Activated naive CD4-positive, alpha-beta T cell treated with anti-CD3 and anti-CD28 coated beads for 36 hours (primary cell): Measurements from ENCODE around the gene STXBP4. TPM values are rescaled to one million over a fixed set of nuclear protein-coding genes. Genes with fewer than 3 reads are reported as not detected.

Source experiments
- CTCF ChIA-PET: fragments of 350-600 bp; sonication (Branson Sonifier 250); formaldehyde crosslinking; loops from one replicate; lab custom pipeline; 2021; ENCODE audit warnings: antibody characterized with exemption; lab: Charles Lee
- DNase-seq: peaks from one replicate; pipeline ENCODE4 v3.0.0-alpha.2; 2020
- H3K27ac Mint-ChIP-seq: one replicate; pipeline ENCODE4 v1.8.0; 2021; ENCODE audit warnings: mild to moderate bottlenecking, mixed read lengths
- H3K27me3 Mint-ChIP-seq: one replicate; pipeline ENCODE4 v1.8.0; 2021; ENCODE audit warnings: low read depth, mixed read lengths
- H3K36me3 Mint-ChIP-seq: one replicate; pipeline ENCODE4 v1.8.0; 2021; ENCODE audit warnings: low read depth, mixed read lengths
- H3K4me1 Mint-ChIP-seq: one replicate; pipeline ENCODE4 v1.8.0; 2021; ENCODE audit warnings: low read depth, mixed read lengths
- H3K4me3 Mint-ChIP-seq: one replicate; pipeline ENCODE4 v1.8.0; 2021; ENCODE audit warnings: mild to moderate bottlenecking, moderate library complexity, mixed read lengths
- H3K9me3 Mint-ChIP-seq: one replicate; pipeline ENCODE4 v1.8.0; 2021; ENCODE audit warnings: mixed read lengths
- intact Hi-C: fragments of 100-400 bp; cut with micrococcal nuclease; formaldehyde crosslinking; loops from one replicate; pipeline ENCODE4 v1.15.1; 2023
- total RNA-seq, 2 experiments: library from RNA; stranded (reverse); gene quantifications; one replicate each; pipeline ENCODE4 v1.2.3, GENCODE V29; 2021

The STXBP4 gene
- total RNA-seq, 2 experiments from 2014 or later = 4.5 to 5.3 TPM

DNA sequence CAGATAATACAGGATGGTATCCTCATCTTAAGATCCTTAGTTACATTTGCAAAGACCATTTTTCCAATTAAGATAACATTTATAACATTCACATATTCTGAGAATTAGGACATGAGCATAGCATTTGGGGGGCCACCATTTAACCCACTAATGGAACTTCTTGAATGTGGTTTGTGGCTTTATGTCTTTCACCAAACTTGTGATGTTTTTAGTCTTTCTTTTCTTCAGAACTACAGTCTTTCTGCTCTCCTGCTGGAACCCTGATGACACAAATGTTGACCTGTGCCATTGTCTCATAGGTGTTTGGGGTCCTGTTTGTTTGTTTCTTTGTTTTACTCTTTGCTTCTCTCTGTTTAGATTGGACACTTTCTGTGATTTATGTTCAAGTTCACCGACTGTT is 23.3 kb upstream of the STXBP4 start:
- Mint-ChIP-seq H3K27ac (no peak overlapping the region), H3K4me1 (no peaks in the 10 kb centered on the region)
- CTCF ChIA-PET = no interaction called here

DNA sequence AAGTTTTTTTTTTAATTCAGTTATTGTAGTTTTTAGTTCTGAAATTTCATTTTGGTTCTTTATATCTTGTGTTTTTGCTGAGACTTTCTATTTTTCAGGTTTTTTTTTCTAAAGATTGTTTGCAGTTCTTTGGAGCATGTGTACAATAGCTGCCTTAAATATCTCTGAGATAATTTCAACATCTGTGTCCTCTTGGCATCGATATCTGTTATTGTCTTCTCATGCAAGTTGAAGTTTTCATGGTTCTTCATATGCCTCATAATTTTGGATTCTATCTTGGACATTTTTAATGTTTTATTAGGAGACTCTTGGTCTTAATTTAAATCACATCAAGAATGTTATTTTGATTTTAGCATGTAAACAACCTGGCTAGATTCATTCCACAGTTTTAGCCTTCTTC is 22.9 kb upstream of the STXBP4 start:
- intact Hi-C loops = no loop called here
- DNase-seq = no peak
- no peak overlapping the region for H3K4me3 Mint-ChIP-seq
- no peaks in the 10 kb centered on the region for H3K36me3 Mint-ChIP-seq
- peaks cover 7% of the 10 kb centered on the region for H3K27me3 Mint-ChIP-seq
- H3K27ac Mint-ChIP-seq = no peak overlapping the region
- no peaks in the 10 kb centered on the region for H3K4me1 Mint-ChIP-seq
- no peaks in the 10 kb centered on the region for H3K9me3 Mint-ChIP-seq
- CTCF ChIA-PET = no interaction called here

More for the DNA sequence above, 23.3 kb upstream of the STXBP4 start:
- no peak for DNase-seq
- intact Hi-C loops = no loop called here
- Mint-ChIP-seq H3K9me3 (no peaks in the 10 kb centered on the region), H3K27me3 (peaks cover 7% of the 10 kb centered on the region), H3K4me3 (no peak overlapping the region), H3K36me3 (no peaks in the 10 kb centered on the region)

DNA sequence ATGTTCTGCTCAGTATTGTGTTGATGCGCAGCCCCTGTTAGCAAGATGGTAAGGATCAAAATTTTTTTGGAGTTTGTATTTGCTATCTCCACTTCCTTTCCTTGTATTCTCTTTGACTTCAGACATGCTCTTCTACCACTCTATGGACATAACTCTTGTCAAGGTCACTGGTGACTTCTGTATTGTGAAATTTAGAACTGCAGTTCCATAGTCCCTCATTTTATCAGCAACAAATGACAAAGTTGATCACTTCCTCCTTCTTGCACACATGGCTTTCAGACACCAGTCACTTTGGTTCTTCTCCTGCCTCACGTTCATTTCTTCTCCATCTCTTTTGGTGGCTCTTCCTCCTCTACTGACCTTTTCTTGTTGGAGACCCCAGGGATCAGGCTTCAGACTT is 21.2 kb upstream of the STXBP4 start:
- H3K27me3 Mint-ChIP-seq = peaks cover 7% of the 10 kb centered on the region
- intact Hi-C loops = no loop called here
- no peaks in the 10 kb centered on the region for H3K4me1 Mint-ChIP-seq
- H3K9me3 Mint-ChIP-seq = no peaks in the 10 kb centered on the region
- no peak overlapping the region for H3K27ac Mint-ChIP-seq
- no peak overlapping the region for H3K4me3 Mint-ChIP-seq
- peaks cover 5% of the 10 kb centered on the region for H3K36me3 Mint-ChIP-seq
- DNase-seq = no peak
- CTCF ChIA-PET = no interaction called here

DNA sequence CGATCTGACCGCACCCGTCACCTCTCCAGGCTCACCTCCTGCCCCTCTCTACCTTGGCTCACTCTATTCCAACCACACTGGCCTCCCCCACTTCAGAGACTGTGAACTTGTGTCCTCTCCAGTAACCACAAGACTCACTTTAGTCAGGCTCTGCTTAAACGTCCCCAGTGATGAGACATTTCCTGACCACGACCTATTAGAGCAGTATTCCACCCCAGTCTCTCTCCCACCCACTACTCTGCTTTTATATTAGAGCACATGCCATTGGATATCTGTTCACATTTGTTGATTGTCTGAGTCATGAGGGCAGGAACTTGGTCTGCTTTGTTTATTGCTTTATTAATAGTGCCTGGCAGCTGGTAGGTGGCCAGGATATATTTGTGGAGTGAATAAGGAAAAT is 20.2 kb upstream of the STXBP4 start:
- intact Hi-C loops = no loop called here
- Mint-ChIP-seq H3K27me3 (peaks cover 7% of the 10 kb centered on the region), H3K4me1 (no peaks in the 10 kb centered on the region), H3K36me3 (peaks cover 8% of the 10 kb centered on the region), H3K4me3 (no peak overlapping the region), H3K9me3 (no peaks in the 10 kb centered on the region), H3K27ac (no peak overlapping the region)
- DNase-seq = no peak
- CTCF ChIA-PET = no interaction called here

DNA sequence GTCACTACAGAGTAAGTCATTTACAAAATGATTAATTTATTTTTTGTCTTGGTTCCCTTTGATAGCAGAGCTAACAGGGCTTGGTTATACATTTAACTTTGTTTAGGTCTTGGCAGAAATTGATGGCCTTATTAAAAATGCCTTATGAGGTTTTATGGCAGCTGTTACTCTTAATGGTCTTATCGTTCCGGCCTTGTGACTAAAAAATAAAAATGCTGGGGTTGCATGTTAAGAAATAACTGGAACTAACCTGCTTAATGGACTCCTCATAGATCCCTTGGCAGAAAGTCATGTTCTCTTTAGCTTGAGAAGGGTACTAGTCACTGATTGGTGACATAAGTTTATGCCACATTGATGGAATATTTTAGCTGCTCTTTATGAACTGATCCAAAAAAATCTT is 18.4 kb upstream of the STXBP4 start:
- CTCF ChIA-PET = no interaction called here
- H3K27me3 Mint-ChIP-seq = peaks cover 7% of the 10 kb centered on the region
- no peak overlapping the region for H3K4me3 Mint-ChIP-seq
- H3K27ac Mint-ChIP-seq = no peak overlapping the region
- intact Hi-C loops = no loop called here
- H3K9me3 Mint-ChIP-seq = no peaks in the 10 kb centered on the region
- H3K36me3 Mint-ChIP-seq = peaks cover 8% of the 10 kb centered on the region
- H3K4me1 Mint-ChIP-seq = no peaks in the 10 kb centered on the region
- no peak for DNase-seq

DNA sequence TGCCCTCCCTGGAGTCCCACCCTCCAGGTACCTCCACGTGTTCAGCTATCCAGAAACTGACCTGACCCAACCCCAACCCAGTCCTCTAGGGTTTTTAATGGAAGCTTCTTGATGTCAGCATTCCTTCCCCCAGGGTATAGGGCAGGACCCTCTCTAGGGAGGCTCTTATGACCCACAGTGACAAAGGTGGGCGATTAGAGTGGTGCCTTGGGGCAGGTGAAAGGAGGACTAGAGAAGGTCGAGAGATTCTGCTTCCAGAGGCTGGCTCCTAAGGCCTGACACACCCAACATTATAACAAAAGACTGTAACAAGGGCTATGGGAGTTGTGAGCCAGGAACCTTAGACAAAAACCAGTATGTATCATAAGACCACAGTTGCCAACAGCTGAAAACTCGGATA is 17.3 kb upstream of the STXBP4 start:
- no peak for DNase-seq
- intact Hi-C loops = no loop called here
- Mint-ChIP-seq H3K9me3 (no peaks in the 10 kb centered on the region), H3K4me1 (no peaks in the 10 kb centered on the region), H3K27me3 (peaks cover 4% of the 10 kb centered on the region), H3K4me3 (no peak overlapping the region), H3K36me3 (peaks cover 8% of the 10 kb centered on the region), H3K27ac (no peak overlapping the region)
- CTCF ChIA-PET = no interaction called here

DNA sequence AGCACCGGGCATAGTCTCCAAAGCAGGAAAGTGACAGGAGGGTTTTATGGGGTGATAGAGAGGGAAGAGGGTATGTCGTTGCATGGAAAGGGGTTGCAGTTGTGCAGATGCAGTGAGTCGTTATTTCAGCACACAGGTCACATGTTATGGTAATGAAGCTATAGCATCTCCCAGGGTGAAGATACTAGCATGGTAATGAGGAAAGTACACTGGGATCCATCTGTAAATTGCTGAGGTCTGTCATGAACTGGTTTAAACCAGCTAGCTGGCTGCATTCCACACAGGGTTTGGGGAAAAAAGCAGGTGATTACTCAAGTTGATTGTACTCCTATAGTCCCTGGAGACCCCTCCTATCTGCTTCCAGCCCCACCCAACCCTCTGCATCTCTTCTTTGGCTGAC is 11.8 kb upstream of the STXBP4 start:
- Mint-ChIP-seq H3K27ac (no peak overlapping the region), H3K4me1 (no peaks in the 10 kb centered on the region), H3K27me3 (no peaks in the 10 kb centered on the region), H3K36me3 (peaks cover 20% of the 10 kb centered on the region), H3K4me3 (no peak overlapping the region), H3K9me3 (no peaks in the 10 kb centered on the region)
- intact Hi-C loops = no loop called here
- CTCF ChIA-PET = interaction anchor here (0.6 kb wide), 1 partner anchor 308 kb away, joined by 3 read pairs; no protein-coding TSS in a partner anchor
- no peak for DNase-seq

DNA sequence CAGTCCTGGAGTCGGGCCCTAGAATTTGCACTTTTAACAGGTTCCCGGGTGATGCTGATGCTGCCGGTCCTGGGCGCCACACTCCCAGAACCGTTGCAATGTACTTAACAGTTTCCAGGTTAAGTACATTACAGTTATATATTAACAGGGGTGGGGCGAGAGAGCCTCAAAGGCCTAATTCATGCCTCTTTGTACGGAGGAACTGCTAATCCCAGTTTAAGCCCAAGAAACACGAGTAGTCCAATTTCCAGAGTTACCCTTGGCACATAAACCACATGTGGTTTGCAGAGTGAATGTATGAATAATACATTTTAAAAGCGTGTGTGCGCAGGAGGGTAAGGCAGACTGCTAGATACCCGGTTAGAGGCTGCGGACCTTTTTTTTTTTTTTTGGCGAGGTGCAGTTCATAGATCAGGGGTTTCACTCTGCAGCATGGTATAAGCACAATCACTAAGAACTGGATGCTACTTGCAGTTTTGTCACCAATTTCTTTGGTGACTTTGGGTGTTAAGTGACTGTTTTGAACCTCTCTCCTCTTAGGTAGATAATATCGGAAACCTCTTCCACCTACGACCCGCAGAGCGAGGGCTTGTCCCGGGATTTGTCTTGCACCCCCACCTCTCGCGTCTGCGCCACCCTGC is 824 bp upstream of the STXBP4 start:
- DNase-seq = peak; percentile 55

DNA sequence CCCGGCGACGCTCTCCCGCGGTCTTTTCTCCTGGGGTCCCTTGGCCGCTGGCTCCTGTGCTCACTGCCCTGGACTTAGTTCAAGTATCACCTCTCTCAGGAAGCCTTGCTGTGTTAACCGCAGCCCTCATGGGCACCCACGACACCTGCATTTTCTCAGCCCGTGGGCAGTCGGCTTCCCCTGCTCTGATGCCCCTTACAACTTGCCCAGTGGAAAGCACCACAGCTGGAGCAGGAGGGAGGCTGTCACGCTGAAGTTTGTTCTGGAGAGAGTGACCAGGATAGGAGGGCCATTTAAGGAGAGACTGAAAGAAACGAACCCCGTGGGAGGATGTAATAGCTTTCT is 395 bp downstream of the STXBP4 start:
- intact Hi-C loops = loop anchor here (1.0 to 5.0 kb wide), 7 partner anchors 69 to 763 kb away; partner anchors contain the start of genes HLF and TOM1L1
- H3K36me3 Mint-ChIP-seq = no peaks in the 10 kb centered on the region
- peaks cover 20% of the 10 kb centered on the region for H3K4me1 Mint-ChIP-seq
- H3K27ac Mint-ChIP-seq = no peak overlapping the region
- no peak overlapping the region for H3K4me3 Mint-ChIP-seq
- H3K9me3 Mint-ChIP-seq = no peaks in the 10 kb centered on the region
- H3K27me3 Mint-ChIP-seq = no peaks in the 10 kb centered on the region
- CTCF ChIA-PET = interaction anchor here (1.9 kb wide), 1 partner anchor 25 kb away, joined by 6 read pairs; no protein-coding TSS in a partner anchor
- DNase-seq = peak; percentile 34

More for the DNA sequence above, 824 bp upstream of the STXBP4 start:
- Mint-ChIP-seq H3K36me3 (no peaks in the 10 kb centered on the region), H3K27me3 (no peaks in the 10 kb centered on the region), H3K9me3 (no peaks in the 10 kb centered on the region), H3K4me1 (peaks cover 20% of the 10 kb centered on the region), H3K4me3 (no peak overlapping the region), H3K27ac (no peak overlapping the region)
- CTCF ChIA-PET = interaction anchor here (0.7 kb wide), 1 partner anchor 323 kb away, joined by 3 read pairs; no protein-coding TSS in a partner anchor
- intact Hi-C loops = loop anchor here (1.0 to 5.0 kb wide), 7 partner anchors 67 to 765 kb away; partner anchors contain the start of genes HLF and TOM1L1

DNA sequence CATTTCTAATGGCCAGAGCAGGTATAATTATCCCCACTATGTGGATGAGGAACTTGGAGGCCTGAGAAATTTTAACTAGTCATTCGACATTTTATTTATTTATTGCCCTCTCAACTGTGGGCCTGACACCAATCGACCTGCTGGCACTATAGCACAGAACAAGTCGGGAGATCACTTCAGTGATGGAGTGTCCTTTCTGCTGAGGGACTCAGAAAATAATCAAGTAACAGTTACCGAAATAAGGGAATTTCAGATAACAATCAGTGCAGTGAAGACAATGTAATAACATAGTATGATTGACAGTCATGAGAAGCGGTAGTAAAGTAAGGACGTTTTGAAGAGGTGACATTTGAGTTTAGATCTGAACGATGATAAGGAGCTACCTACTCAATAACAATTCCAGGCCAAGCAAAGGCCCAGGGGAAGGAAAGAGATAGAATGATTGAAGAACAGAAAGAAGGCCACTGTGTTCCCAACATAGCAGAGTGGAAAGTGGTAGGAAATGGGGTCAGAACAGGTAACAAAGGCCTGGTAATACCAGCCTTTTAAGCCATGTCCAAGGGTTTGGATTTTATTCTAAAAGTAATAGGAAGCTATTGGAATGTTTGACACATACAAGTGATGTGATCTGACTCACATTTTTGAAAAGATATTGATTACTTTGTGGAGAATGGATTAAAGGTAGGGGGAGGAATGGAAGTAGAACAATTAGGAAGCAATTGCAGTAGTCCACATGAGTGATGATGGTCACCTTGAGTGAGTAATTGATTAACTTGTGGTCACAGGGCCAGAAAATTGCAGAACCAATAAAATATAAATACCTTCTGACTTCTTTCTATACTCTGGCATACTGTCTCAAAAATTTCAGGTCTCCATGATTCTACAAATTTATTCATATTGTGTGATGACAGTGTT is 1.4 kb downstream of the STXBP4 start:
- DNase-seq = no peak
- H3K4me3 Mint-ChIP-seq = no peak overlapping the region
- no peak overlapping the region for H3K27ac Mint-ChIP-seq
- peaks cover 20% of the 10 kb centered on the region for H3K4me1 Mint-ChIP-seq
- no peaks in the 10 kb centered on the region for H3K9me3 Mint-ChIP-seq
- no peaks in the 10 kb centered on the region for H3K36me3 Mint-ChIP-seq
- CTCF ChIA-PET = interaction anchor here (1.9 kb wide), 1 partner anchor 24 kb away, joined by 6 read pairs; no protein-coding TSS in a partner anchor
- H3K27me3 Mint-ChIP-seq = no peaks in the 10 kb centered on the region
- intact Hi-C loops = loop anchor here (2.0 to 5.0 kb wide), 2 partner anchors 295 to 762 kb away; partner anchors contain the start of gene HLF

DNA sequence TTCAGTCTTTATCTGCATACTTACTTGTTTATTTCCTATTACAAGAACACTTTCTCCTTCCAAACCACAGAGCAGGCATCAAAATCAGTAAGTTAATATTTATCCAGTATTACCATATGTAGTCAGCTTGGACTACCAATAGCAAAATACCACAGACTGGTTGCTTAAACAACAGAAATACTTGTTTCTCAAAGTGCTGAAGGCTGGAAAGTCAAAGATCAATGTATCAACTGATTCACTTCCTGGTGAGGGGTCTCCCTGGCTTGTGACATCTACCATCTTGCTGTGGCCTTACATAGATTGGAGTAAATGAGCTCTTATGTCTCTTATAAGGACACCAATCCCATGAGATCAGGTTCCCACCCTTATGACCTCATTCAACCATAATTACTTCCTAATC is 2.6 kb downstream of the STXBP4 start:
- Mint-ChIP-seq H3K27ac (no peak overlapping the region), H3K27me3 (no peaks in the 10 kb centered on the region), H3K4me1 (peaks cover 18% of the 10 kb centered on the region), H3K9me3 (no peaks in the 10 kb centered on the region), H3K36me3 (no peaks in the 10 kb centered on the region), H3K4me3 (no peak overlapping the region)
- CTCF ChIA-PET = no interaction called here
- intact Hi-C loops = no loop called here
- DNase-seq = no peak

DNA sequence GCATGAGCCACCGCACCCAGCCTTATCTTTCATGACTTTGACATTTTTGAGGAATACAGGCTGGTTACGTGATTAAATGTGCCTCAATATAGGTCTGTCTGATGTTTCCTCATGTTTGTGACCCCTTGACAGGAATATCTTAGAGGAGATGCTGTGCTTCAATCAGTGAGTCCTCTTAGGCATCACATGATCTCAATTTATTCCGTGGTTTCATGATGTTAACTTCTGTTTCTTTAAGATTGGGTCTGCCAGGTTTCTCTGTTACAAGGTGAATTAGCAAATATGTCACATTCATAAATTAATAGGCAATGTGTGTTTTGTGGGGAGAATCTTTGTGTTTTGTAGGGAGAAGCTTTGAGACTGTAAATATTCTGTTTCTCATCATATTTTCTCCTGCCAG is 3.3 kb downstream of the STXBP4 start:
- peaks cover 12% of the 10 kb centered on the region for H3K4me1 Mint-ChIP-seq
- CTCF ChIA-PET = no interaction called here
- no peak overlapping the region for H3K4me3 Mint-ChIP-seq
- no peak overlapping the region for H3K27ac Mint-ChIP-seq
- intact Hi-C loops = no loop called here
- no peak for DNase-seq
- H3K27me3 Mint-ChIP-seq = no peaks in the 10 kb centered on the region
- peaks cover 2% of the 10 kb centered on the region for H3K36me3 Mint-ChIP-seq
- no peaks in the 10 kb centered on the region for H3K9me3 Mint-ChIP-seq
